ENCODE measurements around the gene WDFY1.

GRCh38 chr2:223943561-223944008, 1.6 kb downstream of the WDFY1 start:
- TF ChIP-seq MAX (IDR thresholded peaks at IDR 0.05; ENCODE audit: low read depth, low read length) (no peak), CTCF (IDR thresholded peaks at IDR 0.05; ENCODE audit: low read depth, low read length) (no peak), POLR2A (IDR thresholded peaks at IDR 0.05; ENCODE audit: extremely low read depth, insufficient read length) (no peak)

Measured in NB4 (cell line).